MV-4-11 (cell line): ENCODE data around the gene DGLUCY.
A peak's percentile ranks its signal among the peaks of the same experiment; 100 is the strongest.
"Not testable (repeated sequence)": the region's sequence is repeated elsewhere in the genome, so short reads cannot be mapped to it uniquely, and the experiment has no call there.

ENCODE experiments used
- DNase-seq: peaks from one replicate; lab custom pipeline; 2025; lab: John Stamatoyannopoulos, UW

The DGLUCY gene

GRCh38 chr14:91171291-91171690, 57.4 kb downstream of the DGLUCY start:
- no peak for DNase-seq

- peak; percentile 46 for DNase-seq
Measured at GRCh38 chr14:91173221-91173670, 59.4 kb downstream of the DGLUCY start.

- DNase-seq: no peak
Measured at GRCh38 chr14:91173904-91174303, 60.0 kb downstream of the DGLUCY start.

GRCh38 chr14:91175291-91176201, 61.7 kb downstream of the DGLUCY start:
- peak; percentile 48 for DNase-seq

- DNase-seq: peak; percentile 52
Measured at GRCh38 chr14:91177073-91178034, 63.5 kb downstream of the DGLUCY start.

GRCh38 chr14:91180611-91181010, 66.7 kb downstream of the DGLUCY start:
- DNase-seq: no peak

GRCh38 chr14:91182753-91183152, 68.9 kb downstream of the DGLUCY start:
- not testable (repeated sequence) for DNase-seq

- no peak for DNase-seq
Measured at GRCh38 chr14:91184559-91184958, 70.7 kb downstream of the DGLUCY start.

GRCh38 chr14:91185721-91186120, 71.8 kb downstream of the DGLUCY start:
- DNase-seq: no peak

GRCh38 chr14:91186515-91187066, 72.7 kb downstream of the DGLUCY start:
- DNase-seq: no peak

- DNase-seq: no peak
Measured at GRCh38 chr14:91187271-91187670, 73.4 kb downstream of the DGLUCY start.

GRCh38 chr14:91190853-91191252, 77.0 kb downstream of the DGLUCY start:
- no peak for DNase-seq

GRCh38 chr14:91193069-91193468, 79.2 kb downstream of the DGLUCY start:
- no peak for DNase-seq

GRCh38 chr14:91195881-91196280, 82.0 kb downstream of the DGLUCY start:
- DNase-seq: no peak

GRCh38 chr14:91197631-91198030, 83.8 kb downstream of the DGLUCY start:
- DNase-seq: no peak

- not testable (repeated sequence) for DNase-seq
Measured at GRCh38 chr14:91200802-91201201, 86.9 kb downstream of the DGLUCY start.

- peak; percentile 80 for DNase-seq
Measured at GRCh38 chr14:91202234-91202974, 88.5 kb downstream of the DGLUCY start.

GRCh38 chr14:91204657-91205056, 90.8 kb downstream of the DGLUCY start:
- no peak for DNase-seq

- DNase-seq: no peak
Measured at GRCh38 chr14:91205459-91205858, 91.6 kb downstream of the DGLUCY start.

- no peak for DNase-seq
Measured at GRCh38 chr14:91207008-91207407, 93.1 kb downstream of the DGLUCY start.

- no peak for DNase-seq
Measured at GRCh38 chr14:91211017-91211416, 97.1 kb downstream of the DGLUCY start.
